Activated CD4-positive, alpha-beta T cell treated with anti-CD3 and anti-CD28 coated beads for 36 hours (primary cell): ENCODE measurements around the gene TUBB3. TPM values are rescaled to one million over a fixed set of nuclear protein-coding genes. Genes with fewer than 3 reads are reported as not detected.
A peak's percentile ranks its signal among the peaks of the same experiment; 100 is the strongest.
"Not testable (repeated sequence)": the region's sequence is repeated elsewhere in the genome, so short reads cannot be mapped to it uniquely, and the experiment has no call there.

Source experiments
- ATAC-seq: fragments of 200-7000 bp; cut with Tn5 transposase; one replicate; pipeline ENCODE4 v1.10.0; 2021; ENCODE audit warnings: mild to moderate bottlenecking, moderate library complexity
- CTCF ChIA-PET: fragments of 350-600 bp; sonication (Branson Sonifier 250); formaldehyde crosslinking; loops from one replicate; lab custom pipeline; 2021; ENCODE audit warnings: antibody characterized with exemption; lab: Charles Lee
- POLR2A ChIA-PET: fragments of 350-600 bp; sonication (Branson Sonifier 250); formaldehyde crosslinking; loops from one replicate; lab custom pipeline; 2021; ENCODE audit warnings: antibody characterized with exemption, inconsistent platforms; lab: Charles Lee
- DNase-seq: peaks from one replicate; pipeline ENCODE4 v3.0.0-alpha.2; 2020
- H3K27ac Mint-ChIP-seq: one replicate; pipeline ENCODE4 v1.8.0; 2021; ENCODE audit warnings: mixed read lengths
- H3K27me3 Mint-ChIP-seq: one replicate; pipeline ENCODE4 v1.8.0; 2021; ENCODE audit warnings: mixed read lengths
- H3K36me3 Mint-ChIP-seq: one replicate; pipeline ENCODE4 v1.8.0; 2021; ENCODE audit warnings: low read depth, mixed read lengths
- H3K4me1 Mint-ChIP-seq: one replicate; pipeline ENCODE4 v1.8.0; 2021; ENCODE audit warnings: mixed read lengths
- H3K4me3 Mint-ChIP-seq: one replicate; pipeline ENCODE4 v1.8.0; 2021; ENCODE audit warnings: mild to moderate bottlenecking, moderate library complexity, mixed read lengths
- H3K9me3 Mint-ChIP-seq: one replicate; pipeline ENCODE4 v1.8.0; 2021; ENCODE audit warnings: low read depth, mixed read lengths
- intact Hi-C, 2 experiments: fragments of 100-400 bp; cut with DNase I in 1 of 2; cut with micrococcal nuclease in 1 of 2; formaldehyde crosslinking; loops; one replicate each; pipeline versions ENCODE4 v1.14.2 to v1.15.1; 2022 to 2024; cut with DNase I, micrococcal nuclease
- total RNA-seq, 2 experiments: library from RNA; stranded (reverse); gene quantifications; one replicate each; pipeline ENCODE4 v1.2.3, GENCODE V29; 2021

Gene TUBB3
- total RNA-seq, 2 experiments from 2014 or later = 0.40 to 0.43 TPM

DNA sequence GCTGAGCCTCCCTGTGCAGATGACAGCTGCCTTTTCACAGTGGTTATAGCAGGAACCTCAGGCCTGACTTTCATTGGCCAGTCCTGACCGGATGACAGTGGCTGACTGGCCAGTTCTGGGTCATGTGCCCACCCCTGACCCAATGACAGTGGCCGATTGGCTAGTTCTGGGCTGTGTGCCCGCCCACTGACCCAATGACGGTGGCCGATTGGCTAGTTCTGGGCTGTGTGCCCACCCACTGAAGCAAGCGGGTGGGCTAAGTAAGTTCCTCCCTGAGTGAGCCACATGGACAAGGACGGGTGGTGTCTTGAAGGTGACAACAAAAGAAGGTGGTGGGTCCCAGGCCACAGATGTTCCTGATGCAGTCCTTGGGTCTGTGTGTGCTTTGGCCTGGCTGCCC lies 34.9 kb downstream of the TUBB3 start:
- no peaks in the 10 kb centered on the region for H3K9me3 Mint-ChIP-seq
- no peak overlapping the region for H3K27ac Mint-ChIP-seq
- ChIA-PET CTCF (interaction anchor here (0.6 kb wide), 1 partner anchor 96 kb away, joined by 3 read pairs; no protein-coding TSS in a partner anchor), POLR2A (no interaction called here)
- H3K4me1 Mint-ChIP-seq = no peaks in the 10 kb centered on the region
- DNase-seq (peak; percentile 16), ATAC-seq (peak; percentile 69)
- no peaks in the 10 kb centered on the region for H3K27me3 Mint-ChIP-seq
- peaks cover 18% of the 10 kb centered on the region for H3K36me3 Mint-ChIP-seq
- H3K4me3 Mint-ChIP-seq = no peak overlapping the region
- intact Hi-C loops = no loop called here

GRCh38 chr16:89958596-89958995 lies 35.5 kb downstream of the TUBB3 start:
- Mint-ChIP-seq H3K27ac (no peak overlapping the region), H3K4me3 (no peak overlapping the region), H3K9me3 (no peaks in the 10 kb centered on the region), H3K27me3 (no peaks in the 10 kb centered on the region), H3K36me3 (peaks cover 18% of the 10 kb centered on the region), H3K4me1 (no peaks in the 10 kb centered on the region)
- DNase-seq (no peak), ATAC-seq (no peak)
- ChIA-PET POLR2A (no interaction called here), CTCF (interaction anchor here (0.6 kb wide), 1 partner anchor 97 kb away, joined by 3 read pairs; no protein-coding TSS in a partner anchor)
- intact Hi-C loops = no loop called here

DNA sequence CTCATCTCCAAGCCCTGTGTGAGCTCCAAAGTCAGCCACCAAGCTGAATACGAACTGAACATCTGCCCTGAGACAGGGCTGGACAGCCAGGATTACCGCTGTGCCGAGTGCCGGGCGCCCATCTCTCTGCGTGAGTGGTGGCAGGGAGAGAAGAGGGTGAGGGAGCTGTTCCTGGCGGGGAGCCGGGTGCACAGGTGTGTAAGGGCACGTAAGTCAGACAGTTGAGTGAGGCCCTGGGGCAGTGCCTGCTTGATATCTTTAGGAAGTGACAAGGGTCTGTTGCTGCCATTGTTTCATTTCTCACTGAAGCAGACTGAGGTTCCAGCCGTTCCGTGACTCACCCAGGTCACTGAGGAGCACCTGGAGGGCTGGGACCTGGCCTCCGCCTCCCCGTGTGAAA lies 37.8 kb downstream of the TUBB3 start:
- intact Hi-C loops = no loop called here
- H3K4me3 Mint-ChIP-seq = no peak overlapping the region
- no peaks in the 10 kb centered on the region for H3K27me3 Mint-ChIP-seq
- H3K9me3 Mint-ChIP-seq = no peaks in the 10 kb centered on the region
- ChIA-PET POLR2A (no interaction called here), CTCF (no interaction called here)
- H3K4me1 Mint-ChIP-seq = no peaks in the 10 kb centered on the region
- no peak for DNase-seq
- peaks cover 16% of the 10 kb centered on the region for H3K36me3 Mint-ChIP-seq
- no peak for ATAC-seq
- no peak overlapping the region for H3K27ac Mint-ChIP-seq

GRCh38 chr16:89961920-89962319 lies 38.8 kb downstream of the TUBB3 start:
- no peaks in the 10 kb centered on the region for H3K4me1 Mint-ChIP-seq
- H3K36me3 Mint-ChIP-seq = peaks cover 16% of the 10 kb centered on the region
- ChIA-PET POLR2A (no interaction called here), CTCF (interaction anchor here (0.5 kb wide), 1 partner anchor 11 kb away, joined by 3 read pairs; no protein-coding TSS in a partner anchor)
- no peak overlapping the region for H3K4me3 Mint-ChIP-seq
- DNase-seq = no peak
- no peak overlapping the region for H3K27ac Mint-ChIP-seq
- H3K9me3 Mint-ChIP-seq = no peaks in the 10 kb centered on the region
- ATAC-seq = no peak
- intact Hi-C loops = no loop called here
- no peaks in the 10 kb centered on the region for H3K27me3 Mint-ChIP-seq

DNA sequence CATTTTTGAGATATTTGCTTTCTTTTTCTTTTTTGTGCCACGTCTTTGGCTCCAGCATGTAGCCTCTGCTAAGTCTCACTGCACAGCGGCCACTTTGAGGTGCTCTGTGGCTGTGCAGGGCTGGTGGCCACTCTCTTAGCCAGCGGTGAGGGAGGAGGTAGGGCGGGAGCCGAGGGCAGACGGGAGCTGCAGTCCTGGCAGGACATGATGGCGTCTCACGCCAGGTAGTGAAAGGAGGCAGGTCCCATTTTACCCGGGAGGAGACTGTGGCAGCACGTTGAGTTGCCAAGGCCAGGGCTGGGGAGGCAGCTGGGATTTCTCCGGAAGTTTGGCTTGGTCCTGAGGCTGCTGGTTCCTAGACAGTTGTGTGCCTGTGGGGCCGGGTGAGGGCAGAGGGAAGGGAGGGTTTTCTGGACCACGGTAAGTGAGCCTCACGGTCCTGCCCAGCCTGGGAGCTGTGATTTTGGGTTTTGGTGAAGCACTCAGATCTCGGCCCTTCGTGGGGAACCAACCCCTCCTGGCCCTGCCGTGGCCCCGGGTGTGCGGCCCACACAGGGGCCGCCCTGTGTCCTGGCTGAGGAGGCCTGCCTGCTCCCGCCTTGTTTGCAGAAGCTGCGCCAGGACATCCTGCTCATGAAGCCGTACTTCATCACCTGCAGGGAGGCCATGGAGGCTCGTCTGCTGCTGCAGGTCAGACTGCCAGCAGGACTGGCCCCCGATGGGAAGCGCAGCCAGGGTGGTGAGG lies 39.8 kb downstream of the TUBB3 start:
- POLR2A ChIA-PET = interaction anchor here (0.6 kb wide), 1 partner anchor 13 kb away, joined by 3 read pairs; no protein-coding TSS in a partner anchor
- H3K4me1 Mint-ChIP-seq = no peaks in the 10 kb centered on the region
- CTCF ChIA-PET = no interaction called here
- peaks cover 12% of the 10 kb centered on the region for H3K36me3 Mint-ChIP-seq
- intact Hi-C loops = no loop called here
- H3K27ac Mint-ChIP-seq = no peak overlapping the region
- DNase-seq (no peak), ATAC-seq (no peak)
- H3K9me3 Mint-ChIP-seq = no peaks in the 10 kb centered on the region
- H3K4me3 Mint-ChIP-seq = no peak overlapping the region
- H3K27me3 Mint-ChIP-seq = no peaks in the 10 kb centered on the region

- POLR2A ChIA-PET = no interaction called here
- no peaks in the 10 kb centered on the region for H3K27me3 Mint-ChIP-seq
- no peak overlapping the region for H3K4me3 Mint-ChIP-seq
- no peaks in the 10 kb centered on the region for H3K9me3 Mint-ChIP-seq
- CTCF ChIA-PET = no interaction called here
- no peaks in the 10 kb centered on the region for H3K4me1 Mint-ChIP-seq
- peaks cover 3% of the 10 kb centered on the region for H3K36me3 Mint-ChIP-seq
- intact Hi-C loops = no loop called here
- ATAC-seq (no peak), DNase-seq (no peak)
- no peak overlapping the region for H3K27ac Mint-ChIP-seq
Measured at GRCh38 chr16:89964201-89964600, 41.1 kb downstream of the TUBB3 start.

DNA sequence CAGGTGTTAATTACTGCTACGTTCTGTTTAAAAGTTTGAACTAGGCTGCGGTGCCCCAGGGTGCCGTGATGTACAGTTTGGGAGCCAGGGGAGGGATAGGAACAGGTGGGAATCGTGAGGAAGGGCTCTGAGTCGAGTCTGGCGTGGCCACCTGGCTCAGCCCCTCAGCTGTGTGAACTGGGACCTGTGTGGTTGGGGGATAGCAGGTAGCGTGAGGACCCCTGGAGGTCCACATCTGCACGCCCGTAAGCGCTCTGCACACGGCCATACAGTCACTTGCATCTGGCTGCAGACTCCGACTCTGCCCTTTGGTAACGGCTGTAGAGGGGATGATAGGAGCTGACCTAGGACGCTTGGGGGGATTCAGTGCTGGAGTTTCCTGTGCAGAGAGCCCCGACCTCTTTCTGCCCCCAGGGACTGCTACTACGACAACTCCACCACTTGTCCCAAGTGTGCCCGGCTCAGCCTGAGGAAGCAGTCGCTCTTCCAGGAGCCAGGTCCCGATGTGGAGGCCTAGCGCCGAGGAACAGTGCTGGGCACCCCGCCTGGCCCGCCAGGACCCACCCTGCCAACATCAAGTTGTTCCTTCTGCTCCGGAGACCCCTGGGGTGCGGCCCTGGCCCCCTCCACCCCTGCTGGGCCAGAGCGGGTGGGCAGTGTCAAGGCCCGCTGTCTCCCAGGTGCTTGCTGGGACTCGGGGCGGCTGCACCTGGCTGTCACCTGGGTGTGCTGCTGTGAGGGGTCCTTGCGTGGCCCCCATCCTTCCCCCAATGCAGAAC lies 42.5 kb downstream of the TUBB3 start:
- Mint-ChIP-seq H3K36me3 (peaks cover 13% of the 10 kb centered on the region), H3K4me3 (no peak overlapping the region), H3K4me1 (peaks cover 6% of the 10 kb centered on the region), H3K9me3 (no peaks in the 10 kb centered on the region), H3K27ac (no peak overlapping the region), H3K27me3 (no peaks in the 10 kb centered on the region)
- intact Hi-C loops = no loop called here
- ChIA-PET CTCF (interaction anchor here (1.0 kb wide), 1 partner anchor 102 kb away, joined by 3 read pairs; no protein-coding TSS in a partner anchor), POLR2A (no interaction called here)
- ATAC-seq (no peak), DNase-seq (no peak)

- ATAC-seq = no peak
- H3K27ac Mint-ChIP-seq = no peak overlapping the region
- no peak for DNase-seq
- H3K4me1 Mint-ChIP-seq = peaks cover 16% of the 10 kb centered on the region
- H3K4me3 Mint-ChIP-seq = no peak overlapping the region
- POLR2A ChIA-PET = interaction anchor here (0.6 kb wide), 1 partner anchor 57 kb away, joined by 9 read pairs; no protein-coding TSS in a partner anchor
- no peaks in the 10 kb centered on the region for H3K9me3 Mint-ChIP-seq
- CTCF ChIA-PET = interaction anchor here (0.9 to 1.0 kb wide), 2 partner anchors 13 to 103 kb away, joined by 3 to 6 read pairs; no protein-coding TSS in a partner anchor
- intact Hi-C loops = no loop called here
- peaks cover 18% of the 10 kb centered on the region for H3K36me3 Mint-ChIP-seq
- no peaks in the 10 kb centered on the region for H3K27me3 Mint-ChIP-seq
Measured at GRCh38 chr16:89966756-89967155, 43.6 kb downstream of the TUBB3 start.

GRCh38 chr16:89967436-89967835 lies 44.3 kb downstream of the TUBB3 start:
- H3K4me3 Mint-ChIP-seq, H3K27ac Mint-ChIP-seq, H3K27me3 Mint-ChIP-seq, POLR2A ChIA-PET, CTCF ChIA-PET, ATAC-seq, intact Hi-C loops, DNase-seq, H3K9me3 Mint-ChIP-seq: not testable (repeated sequence)
- Mint-ChIP-seq H3K36me3 (peaks cover 18% of the 10 kb centered on the region), H3K4me1 (peaks cover 18% of the 10 kb centered on the region)

GRCh38 chr16:89968074-89968473 lies 44.9 kb downstream of the TUBB3 start:
- Mint-ChIP-seq H3K36me3 (peaks cover 21% of the 10 kb centered on the region), H3K4me1 (peaks cover 18% of the 10 kb centered on the region)
- POLR2A ChIA-PET, ATAC-seq, H3K4me3 Mint-ChIP-seq, CTCF ChIA-PET, DNase-seq, H3K9me3 Mint-ChIP-seq, intact Hi-C loops, H3K27me3 Mint-ChIP-seq, H3K27ac Mint-ChIP-seq: not testable (repeated sequence)

DNA sequence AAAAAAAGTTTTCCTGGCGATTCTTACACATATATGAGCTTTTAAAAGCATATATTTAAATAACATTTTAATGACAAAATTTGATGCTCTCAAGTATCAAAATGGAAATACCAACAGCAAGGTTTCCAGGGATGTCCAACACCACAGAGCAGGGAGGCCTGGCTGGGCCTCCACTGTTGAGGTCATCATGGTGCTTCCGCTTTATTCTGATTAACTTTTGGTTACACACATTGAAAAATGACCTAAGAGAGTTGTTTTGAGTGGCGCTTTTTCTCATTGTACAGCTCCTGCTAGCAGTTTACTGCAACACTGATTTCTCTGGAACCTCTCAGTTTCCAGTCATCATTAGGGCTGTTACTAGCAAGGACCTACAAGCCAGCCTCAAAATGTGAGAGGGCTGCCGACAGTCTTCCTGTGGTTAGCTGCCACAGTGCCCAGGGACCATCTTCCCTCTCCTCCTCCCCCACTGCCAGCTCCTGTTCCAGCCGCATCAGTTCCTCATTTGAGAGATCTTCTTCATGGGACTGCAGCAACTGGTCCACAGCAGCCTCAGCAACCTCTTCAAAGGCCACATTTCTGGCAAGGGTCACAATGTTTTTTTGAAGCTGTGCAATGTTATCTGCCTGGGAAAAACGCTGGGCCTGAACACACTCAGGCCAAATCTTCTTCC lies 46.7 kb downstream of the TUBB3 start:
- peaks cover 24% of the 10 kb centered on the region for H3K36me3 Mint-ChIP-seq
- ChIA-PET POLR2A (no interaction called here), CTCF (interaction anchor here (0.5 to 0.7 kb wide), 2 partner anchors 15 to 224 kb away, joined by 3 read pairs; no protein-coding TSS in a partner anchor)
- no peaks in the 10 kb centered on the region for H3K27me3 Mint-ChIP-seq
- peaks cover 31% of the 10 kb centered on the region for H3K4me1 Mint-ChIP-seq
- intact Hi-C loops = loop anchor here in 1 of 2 experiments (10.0 kb wide), 1 partner anchor 1515 kb away; the partner anchor contains the start of gene ZFPM1
- H3K4me3 Mint-ChIP-seq = no peak overlapping the region
- H3K9me3 Mint-ChIP-seq = no peaks in the 10 kb centered on the region
- no peak overlapping the region for H3K27ac Mint-ChIP-seq
- DNase-seq (no peak), ATAC-seq (no peak)
